ENCODE results near the gene SF3B5.

DNA sequence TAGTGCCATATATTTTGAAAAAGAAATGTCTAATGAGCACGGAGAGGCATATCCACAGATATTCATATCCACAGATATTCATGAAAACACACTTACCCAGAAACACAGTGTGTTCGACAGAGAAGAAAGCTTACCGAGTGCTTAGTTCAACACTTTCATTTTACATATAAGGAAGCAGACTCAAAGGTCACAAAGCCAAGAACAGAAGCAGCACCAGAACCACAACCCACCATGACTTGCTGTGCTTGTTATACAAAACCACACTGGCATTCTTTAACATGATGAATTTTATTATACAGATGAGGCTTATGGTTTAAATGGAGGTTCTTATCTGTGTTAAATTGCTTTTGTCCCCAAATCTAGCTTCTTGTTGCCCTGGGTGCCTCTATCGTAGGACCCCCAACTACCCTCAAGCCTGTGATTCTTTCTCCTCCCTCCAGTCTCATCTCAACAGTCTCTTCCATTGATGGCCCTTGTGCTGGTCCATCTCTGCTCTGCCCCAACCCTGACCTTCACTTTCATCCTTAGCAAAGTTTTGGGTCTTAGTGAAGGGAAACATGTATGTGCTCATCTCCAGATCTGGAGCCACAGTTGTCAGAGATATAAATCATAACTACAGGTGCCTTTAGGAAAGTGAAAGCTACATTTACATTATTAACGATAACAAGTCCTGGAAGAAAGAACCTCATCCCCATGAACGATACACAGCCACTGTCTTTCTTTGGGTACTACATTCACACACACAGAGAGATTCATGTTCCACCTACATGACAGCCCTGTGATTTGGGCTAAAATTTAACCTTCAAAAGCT, 40.0 kb downstream of the SF3B5 start:
- TF ChIP-seq, protein P1, sequence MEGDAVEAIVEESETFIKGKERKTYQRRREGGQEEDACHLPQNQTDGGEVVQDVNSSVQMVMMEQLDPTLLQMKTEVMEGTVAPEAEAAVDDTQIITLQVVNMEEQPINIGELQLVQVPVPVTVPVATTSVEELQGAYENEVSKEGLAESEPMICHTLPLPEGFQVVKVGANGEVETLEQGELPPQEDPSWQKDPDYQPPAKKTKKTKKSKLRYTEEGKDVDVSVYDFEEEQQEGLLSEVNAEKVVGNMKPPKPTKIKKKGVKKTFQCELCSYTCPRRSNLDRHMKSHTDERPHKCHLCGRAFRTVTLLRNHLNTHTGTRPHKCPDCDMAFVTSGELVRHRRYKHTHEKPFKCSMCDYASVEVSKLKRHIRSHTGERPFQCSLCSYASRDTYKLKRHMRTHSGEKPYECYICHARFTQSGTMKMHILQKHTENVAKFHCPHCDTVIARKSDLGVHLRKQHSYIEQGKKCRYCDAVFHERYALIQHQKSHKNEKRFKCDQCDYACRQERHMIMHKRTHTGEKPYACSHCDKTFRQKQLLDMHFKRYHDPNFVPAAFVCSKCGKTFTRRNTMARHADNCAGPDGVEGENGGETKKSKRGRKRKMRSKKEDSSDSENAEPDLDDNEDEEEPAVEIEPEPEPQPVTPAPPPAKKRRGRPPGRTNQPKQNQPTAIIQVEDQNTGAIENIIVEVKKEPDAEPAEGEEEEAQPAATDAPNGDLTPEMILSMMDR (IDR thresholded peaks at IDR 0.05): no peak
- no peak for TF ChIP-seq POLR2AphosphoS5 (IDR thresholded peaks at IDR 0.05)
